Endodermal cell (in vitro differentiated cells): ENCODE results near the gene ARNT2. TPM values are rescaled to one million over a fixed set of nuclear protein-coding genes. Genes with fewer than 3 reads are reported as not detected.

ENCODE experiments used
- DNase-seq: peaks from one replicate; pipeline ENCODE4 v3.0.0-alpha.2; 2017
- H3K27ac ChIP-seq: 2 replicates; pipeline ENCODE4 v1.5.1; 2013; ENCODE audit warnings: mild to moderate bottlenecking, low read depth, low read length, moderate library complexity
- H3K27me3 ChIP-seq: 2 replicates; pipeline ENCODE4 v1.6.1; 2013; ENCODE audit warnings: mild to moderate bottlenecking, low read length, moderate library complexity; ENCODE audit not compliant: insufficient read depth, control insufficient read depth, poor library complexity, severe bottlenecking
- H3K36me3 ChIP-seq: 2 replicates; pipeline ENCODE4 v1.7.0; 2013; ENCODE audit warnings: mild to moderate bottlenecking, low read length, moderate library complexity; ENCODE audit not compliant: control insufficient read depth, insufficient read depth
- H3K4me1 ChIP-seq: one replicate; pipeline ENCODE4 v1.7.0; 2013; ENCODE audit warnings: low read length; ENCODE audit not compliant: control insufficient read depth, insufficient read depth
- H3K4me3 ChIP-seq: 2 replicates; pipeline ENCODE4 v1.5.1; 2013; ENCODE audit warnings: mild to moderate bottlenecking, low read length, moderate library complexity
- H3K9ac ChIP-seq: 2 replicates; pipeline ENCODE4 v1.6.1; 2013; ENCODE audit warnings: mild to moderate bottlenecking, low read length, moderate library complexity; ENCODE audit not compliant: poor library complexity, severe bottlenecking; ENCODE audit errors: extremely low read depth
- H3K9me3 ChIP-seq: 2 replicates; pipeline ENCODE4 v1.6.1; 2013; ENCODE audit warnings: mild to moderate bottlenecking, low read length, moderate library complexity; ENCODE audit not compliant: control insufficient read depth
- H3K27ac Mint-ChIP-seq: 2 replicates; pipeline ENCODE4 v1.8.0; 2020; ENCODE audit warnings: mixed read lengths
- H3K27me3 Mint-ChIP-seq: 2 replicates; pipeline ENCODE4 v1.8.0; 2021; ENCODE audit warnings: mild to moderate bottlenecking, mixed read lengths; ENCODE audit not compliant: insufficient read depth
- H3K36me3 Mint-ChIP-seq: 2 replicates; pipeline ENCODE4 v1.8.0; 2020; ENCODE audit warnings: low read depth, mixed read lengths
- H3K4me1 Mint-ChIP-seq: 2 replicates; pipeline ENCODE4 v1.8.0; 2020; ENCODE audit warnings: mixed read lengths
- H3K4me3 Mint-ChIP-seq: 2 replicates; pipeline ENCODE4 v1.8.0; 2020; ENCODE audit warnings: mild to moderate bottlenecking, moderate library complexity, mixed read lengths
- H3K9me3 Mint-ChIP-seq: 2 replicates; pipeline ENCODE4 v1.8.0; 2020; ENCODE audit warnings: mild to moderate bottlenecking, mixed read lengths
- CTCF ChIP-seq: fragments of 200-600 bp; sonication (generic); conservative IDR thresholded peaks from 2 replicates; pipeline ENCODE4 v1.5.0; 2021; ENCODE audit warnings: antibody characterized with exemption, mild to moderate bottlenecking
- WGBS, 2 experiments: methylation state at CpG; one replicate each; pipeline versions ENCODE4 v1.1.5 to v1.1.7; 2013; ENCODE audit warnings: missing lambda C conversion rate in 2 of 2, mixed read lengths in 1 of 2; ENCODE audit not compliant: insufficient coverage in 1 of 2, insufficient read length in 1 of 2; 5-methylcytosine and 5-hydroxymethylcytosine counted together
- total RNA-seq, 2 donors: library from RNA; stranded (reverse); fragmentation: NEBNext Ultra II Directional in 1 of 2; extraction: Animal tissue kit (Norgen Biotek cat#: 25700) in 1 of 2; gene quantifications; 2 replicates in 1 of 2; 3 replicates in 1 of 2; pipeline ENCODE4 v1.2.1, GENCODE V29; 2021

Gene ARNT2
- total RNA-seq, 2 donors from 2014 or later = 8.0 to 15.9 TPM

- 89 to 100% methylated on average over 1 to 2 of the region's 2 CpGs for WGBS, 2 experiments
- Histone ChIP-seq H3K4me1 (no peaks in the 10 kb centered on the region), H3K27ac (no peak overlapping the region), H3K4me3 (no peak overlapping the region), H3K36me3 (no peaks in the 10 kb centered on the region), H3K9ac (no peak overlapping the region), H3K9me3 (no peaks in the 10 kb centered on the region), H3K27me3 (no peaks in the 10 kb centered on the region)
- no peak for DNase-seq
- H3K27me3 Mint-ChIP-seq = no peaks in the 10 kb centered on the region
- H3K4me1 Mint-ChIP-seq = no peaks in the 10 kb centered on the region
- H3K4me3 Mint-ChIP-seq = no peak overlapping the region
- H3K27ac Mint-ChIP-seq = no peak overlapping the region
- H3K36me3 Mint-ChIP-seq = no peaks in the 10 kb centered on the region
- no peaks in the 10 kb centered on the region for H3K9me3 Mint-ChIP-seq
- no peak for TF ChIP-seq CTCF
Observed at GRCh38 chr15:80424381-80424780, 20.2 kb downstream of the ARNT2 start.

- Histone ChIP-seq H3K9me3 (no peaks in the 10 kb centered on the region), H3K9ac (no peak overlapping the region), H3K36me3 (no peaks in the 10 kb centered on the region), H3K4me3 (no peak overlapping the region), H3K27me3 (no peaks in the 10 kb centered on the region), H3K4me1 (no peaks in the 10 kb centered on the region), H3K27ac (no peak overlapping the region)
- Mint-ChIP-seq H3K36me3 (no peaks in the 10 kb centered on the region), H3K4me1 (peaks cover 5% of the 10 kb centered on the region), H3K27me3 (no peaks in the 10 kb centered on the region), H3K27ac (no peak overlapping the region), H3K4me3 (no peak overlapping the region), H3K9me3 (no peaks in the 10 kb centered on the region)
- WGBS, 2 experiments = 93 to 100% methylated on average over 1 to 3 of the region's 3 CpGs
- DNase-seq = no peak
- TF ChIP-seq CTCF = no peak
Observed at GRCh38 chr15:80426316-80426715, 22.1 kb downstream of the ARNT2 start.

GRCh38 chr15:80429964-80430363, 25.8 kb downstream of the ARNT2 start:
- H3K4me3 Mint-ChIP-seq = no peak overlapping the region
- H3K4me1 Mint-ChIP-seq = peaks cover 11% of the 10 kb centered on the region
- H3K27me3 Mint-ChIP-seq = no peaks in the 10 kb centered on the region
- Histone ChIP-seq H3K9me3 (no peaks in the 10 kb centered on the region), H3K36me3 (no peaks in the 10 kb centered on the region), H3K4me3 (no peak overlapping the region), H3K9ac (no peak overlapping the region), H3K27me3 (no peaks in the 10 kb centered on the region), H3K27ac (no peak overlapping the region), H3K4me1 (no peaks in the 10 kb centered on the region)
- H3K9me3 Mint-ChIP-seq = no peaks in the 10 kb centered on the region
- no peak overlapping the region for H3K27ac Mint-ChIP-seq
- no peak for DNase-seq
- no peaks in the 10 kb centered on the region for H3K36me3 Mint-ChIP-seq
- TF ChIP-seq CTCF = no peak
- 93 to 98% methylated on average over 5 of the region's 5 CpGs for WGBS, 2 experiments
